Fibroblast of the conjunctiva (primary cell): ENCODE measurements around the gene TBC1D9B.
"Not testable (repeated sequence)": the region's sequence is repeated elsewhere in the genome, so short reads cannot be mapped to it uniquely, and the experiment has no call there.

ENCODE experiments used
- DNase-seq: peaks from one replicate; pipeline ENCODE4 v3.0.0-alpha.2; 2010; ENCODE audit warnings: low read depth

TBC1D9B gene

DNA sequence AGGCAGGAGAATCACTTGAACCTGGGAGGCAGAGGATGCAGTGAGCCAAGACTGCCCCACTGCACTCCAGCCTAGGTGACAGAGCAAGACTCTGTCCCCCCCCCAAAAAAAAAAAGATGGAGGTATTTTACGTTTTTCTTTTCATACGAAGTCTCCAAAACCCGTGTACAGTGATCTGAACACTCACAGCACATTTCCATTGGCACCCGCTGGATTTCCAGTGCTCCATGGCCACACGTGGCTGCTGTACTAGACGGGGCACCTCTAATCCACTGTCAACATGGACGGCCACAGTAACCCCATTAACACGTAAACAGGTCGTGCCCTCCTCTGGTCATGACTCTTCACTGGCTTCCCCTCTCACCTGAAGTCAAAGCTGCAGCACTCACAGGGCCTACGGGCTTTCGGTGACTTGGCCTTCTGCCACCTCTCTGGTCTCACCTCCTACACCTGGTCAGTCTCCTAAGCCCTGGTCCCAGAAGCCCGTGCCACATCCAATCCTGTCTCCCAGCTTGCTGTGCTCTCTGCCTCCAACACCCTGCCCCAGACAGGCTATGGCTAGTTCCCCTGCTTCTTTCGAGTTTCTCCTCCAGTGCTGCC is 22.1 kb downstream of the TBC1D9B start:
- DNase-seq = no peak

DNA sequence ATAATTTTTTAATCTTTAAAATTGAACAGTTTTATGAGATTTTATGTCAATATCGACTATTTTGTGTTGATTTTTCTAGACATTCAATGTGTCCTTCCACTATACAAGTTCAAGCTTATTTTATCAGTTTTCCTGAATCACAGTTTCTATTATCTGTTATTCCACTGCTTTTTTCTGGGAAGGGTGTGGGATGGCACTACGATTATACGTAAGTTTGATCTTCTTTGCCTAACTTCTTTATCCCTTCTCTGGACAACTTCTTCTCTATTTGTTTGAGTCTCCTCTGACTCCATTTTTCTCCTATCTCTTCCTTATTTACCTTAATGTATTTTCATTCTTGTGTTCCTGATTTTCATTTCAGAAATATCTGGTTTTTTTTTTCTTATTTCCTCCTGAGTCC is 24.5 kb downstream of the TBC1D9B start:
- no peak for DNase-seq

DNA sequence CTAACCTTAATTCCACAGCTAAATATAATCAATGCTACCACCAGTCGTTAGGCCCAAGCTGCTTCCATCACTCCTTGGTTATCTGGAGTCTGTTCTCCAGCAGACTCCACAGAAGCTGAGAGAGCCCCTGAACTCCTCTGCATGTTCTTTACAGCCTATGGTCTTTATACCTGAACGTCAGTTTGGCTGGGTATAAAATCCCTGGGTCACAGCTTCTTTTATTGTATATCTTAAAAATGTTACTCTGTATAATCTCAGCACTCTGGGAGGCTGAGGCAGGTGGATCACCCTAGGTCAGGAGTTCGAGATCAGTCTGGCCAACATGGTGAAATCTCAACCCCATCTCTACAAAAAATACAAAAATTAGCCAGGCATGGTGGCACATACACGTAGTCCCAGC is 25.4 kb downstream of the TBC1D9B start:
- DNase-seq = no peak

DNA sequence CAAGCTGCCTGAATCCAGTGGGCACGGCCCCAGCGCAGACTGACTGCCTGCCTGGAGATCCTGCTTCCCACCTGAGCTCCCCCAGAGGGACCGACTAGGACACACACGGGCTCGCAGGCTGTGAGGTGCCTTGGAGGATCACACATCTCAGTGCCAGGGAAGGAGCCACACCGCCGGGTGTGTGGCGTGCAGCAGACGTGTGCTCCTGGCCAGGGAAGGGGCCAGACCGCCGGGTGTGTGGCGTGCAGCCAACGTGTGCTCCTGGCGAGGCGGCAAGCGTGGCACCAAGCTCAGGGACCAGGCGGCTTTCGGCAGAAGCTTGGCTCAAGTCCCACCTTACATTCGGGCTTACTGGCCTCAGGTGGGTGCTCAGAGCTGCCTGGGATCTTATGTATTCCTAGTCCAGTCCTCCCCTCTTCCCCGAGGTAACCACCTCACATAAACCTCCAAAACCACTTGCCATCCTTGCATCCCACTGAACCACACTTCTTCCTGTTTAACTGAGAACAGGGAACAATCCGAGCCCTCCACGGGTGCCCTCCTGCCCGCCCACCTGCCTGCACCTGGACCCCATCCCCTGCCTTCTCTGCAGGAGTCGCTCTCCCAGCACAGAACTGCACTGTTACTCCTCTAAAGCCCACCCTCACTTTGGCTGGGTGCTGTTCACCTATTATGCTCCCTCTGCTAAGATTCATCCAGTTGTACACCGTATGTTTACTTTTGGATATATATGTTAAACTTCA is 26.7 kb downstream of the TBC1D9B start:
- no peak for DNase-seq

DNA sequence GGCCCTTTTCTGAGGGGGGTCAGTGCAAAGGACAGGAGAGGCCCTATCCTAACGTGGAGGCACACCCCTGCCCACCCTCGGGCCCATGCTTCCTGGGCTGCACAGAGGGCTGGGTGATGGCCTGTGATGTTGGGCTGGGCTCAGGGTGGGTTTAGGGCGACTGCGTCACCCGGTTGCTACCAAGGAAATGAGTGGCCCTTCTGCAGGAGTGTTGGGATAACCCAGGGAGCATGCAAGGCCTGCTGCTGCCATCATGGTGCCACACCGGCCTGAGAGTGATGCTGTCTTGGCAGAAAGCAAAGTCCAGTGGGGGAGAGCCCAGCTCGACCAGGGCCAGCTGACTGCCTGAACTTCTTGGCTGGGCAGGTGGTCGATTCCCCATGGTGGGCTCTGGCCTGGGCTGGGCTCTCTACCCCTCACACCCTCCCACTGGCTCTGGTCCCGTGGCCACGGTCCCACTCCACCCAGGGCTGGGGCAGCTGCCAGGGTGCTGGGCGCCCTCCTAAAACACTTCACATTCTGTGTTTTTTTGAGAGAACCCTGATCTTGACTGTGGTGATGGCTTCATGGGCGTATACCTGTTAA is 27.5 kb downstream of the TBC1D9B start:
- no peak for DNase-seq

DNA sequence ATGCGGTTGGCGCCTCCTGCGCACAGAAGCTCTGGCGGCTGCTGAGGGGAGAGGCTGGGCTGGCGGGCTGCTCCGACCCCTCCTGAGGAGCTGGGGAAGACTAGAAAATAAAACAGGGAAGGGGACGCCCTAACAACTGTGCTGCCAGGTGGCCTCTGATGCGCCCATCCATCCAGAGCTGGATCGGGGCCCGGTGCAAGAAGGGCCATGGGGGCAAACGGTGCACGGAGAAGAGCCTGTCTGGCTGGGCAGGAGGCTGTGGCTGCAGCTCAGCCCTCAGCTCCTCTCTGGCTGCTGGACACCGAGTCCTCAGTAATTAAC is 28.0 kb downstream of the TBC1D9B start:
- DNase-seq = no peak

DNA sequence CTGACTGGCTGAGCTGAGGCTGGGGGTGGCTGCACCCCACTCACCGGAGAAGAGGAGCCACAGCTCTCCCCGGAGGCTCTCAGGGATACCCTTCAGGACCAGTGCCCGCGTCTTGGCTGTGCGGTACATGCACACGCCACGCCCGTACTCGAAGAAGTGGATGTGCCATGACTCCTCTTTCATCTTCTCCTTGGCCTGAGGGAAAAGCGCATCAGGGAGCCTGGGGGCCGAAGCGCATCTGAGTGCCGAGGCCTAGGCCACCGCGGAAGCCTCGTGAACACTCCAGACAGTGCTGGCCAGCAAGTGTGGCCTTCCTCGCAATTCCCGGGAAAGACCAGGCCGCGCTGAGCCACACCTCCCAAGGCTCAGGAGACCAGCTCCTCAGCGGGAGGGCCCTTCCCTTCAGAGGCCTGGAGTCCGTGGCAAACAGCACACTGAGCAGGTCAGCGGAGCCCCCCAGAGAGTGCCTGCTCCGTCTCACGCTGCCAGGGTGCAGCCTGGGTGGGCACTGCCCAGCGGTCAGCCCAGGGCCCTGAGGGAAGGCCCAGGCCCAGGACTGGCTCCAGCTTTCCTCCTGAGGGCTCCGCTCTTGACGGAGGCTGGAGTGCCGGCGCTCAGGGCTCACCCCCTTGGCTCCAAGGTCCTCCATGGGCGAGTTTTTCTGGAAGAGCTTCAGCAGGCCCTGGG is 28.6 kb downstream of the TBC1D9B start:
- DNase-seq = no peak

DNA sequence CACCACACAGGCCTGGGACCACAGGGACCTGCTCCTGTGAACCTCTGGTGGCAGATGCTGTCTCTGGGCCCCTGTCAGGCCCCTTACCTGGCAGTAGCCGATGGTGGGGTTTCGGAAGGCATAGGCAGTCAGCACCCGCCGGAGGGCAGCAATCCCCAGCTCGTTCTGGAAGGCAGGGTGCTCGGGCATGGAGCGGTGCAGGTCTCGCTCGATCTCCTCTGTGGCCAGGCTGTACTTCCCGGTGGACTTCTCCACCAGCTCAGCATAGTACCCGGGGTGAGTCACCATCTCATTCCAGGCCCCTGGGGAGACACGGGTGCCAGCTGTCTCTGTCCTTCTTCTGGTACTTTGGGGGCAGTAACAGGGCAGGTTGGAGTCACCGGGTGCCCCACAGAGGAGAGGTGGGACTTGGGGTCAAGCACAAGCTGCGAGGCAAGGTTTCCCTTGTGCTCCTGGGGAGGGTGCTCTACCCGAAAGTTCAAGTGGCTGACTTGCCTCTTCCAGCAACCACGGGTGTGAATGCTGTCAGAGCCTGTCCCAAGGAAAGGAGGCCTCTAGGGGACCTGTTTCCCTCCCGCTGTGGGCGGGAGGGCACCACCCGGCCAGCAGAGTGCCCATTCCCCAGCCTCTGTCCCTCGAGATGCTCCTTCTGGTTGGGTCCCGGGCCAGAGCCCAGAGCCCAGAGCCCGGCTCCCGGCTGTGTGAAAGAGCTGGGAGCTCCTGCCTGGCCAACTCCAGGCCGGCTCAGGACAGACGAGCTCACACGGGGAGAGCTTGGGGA is 29.3 kb downstream of the TBC1D9B start:
- no peak for DNase-seq

DNA sequence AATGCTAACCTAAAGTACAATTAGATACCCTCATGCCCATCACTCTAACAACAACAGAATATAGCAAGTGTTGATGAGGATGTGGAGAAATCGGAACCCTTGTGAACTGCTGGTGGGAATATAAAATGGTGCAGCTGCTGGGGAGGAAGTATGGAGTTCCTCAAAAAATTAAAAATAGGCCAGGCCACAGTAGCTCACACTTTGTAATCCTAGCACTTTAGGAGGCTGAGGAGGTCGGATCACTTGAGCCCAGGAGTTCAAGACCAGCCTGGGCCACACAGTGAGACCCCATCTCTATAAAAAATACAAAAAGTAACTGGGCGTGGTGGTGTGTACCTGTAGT is 31.1 kb downstream of the TBC1D9B start:
- no peak for DNase-seq

DNA sequence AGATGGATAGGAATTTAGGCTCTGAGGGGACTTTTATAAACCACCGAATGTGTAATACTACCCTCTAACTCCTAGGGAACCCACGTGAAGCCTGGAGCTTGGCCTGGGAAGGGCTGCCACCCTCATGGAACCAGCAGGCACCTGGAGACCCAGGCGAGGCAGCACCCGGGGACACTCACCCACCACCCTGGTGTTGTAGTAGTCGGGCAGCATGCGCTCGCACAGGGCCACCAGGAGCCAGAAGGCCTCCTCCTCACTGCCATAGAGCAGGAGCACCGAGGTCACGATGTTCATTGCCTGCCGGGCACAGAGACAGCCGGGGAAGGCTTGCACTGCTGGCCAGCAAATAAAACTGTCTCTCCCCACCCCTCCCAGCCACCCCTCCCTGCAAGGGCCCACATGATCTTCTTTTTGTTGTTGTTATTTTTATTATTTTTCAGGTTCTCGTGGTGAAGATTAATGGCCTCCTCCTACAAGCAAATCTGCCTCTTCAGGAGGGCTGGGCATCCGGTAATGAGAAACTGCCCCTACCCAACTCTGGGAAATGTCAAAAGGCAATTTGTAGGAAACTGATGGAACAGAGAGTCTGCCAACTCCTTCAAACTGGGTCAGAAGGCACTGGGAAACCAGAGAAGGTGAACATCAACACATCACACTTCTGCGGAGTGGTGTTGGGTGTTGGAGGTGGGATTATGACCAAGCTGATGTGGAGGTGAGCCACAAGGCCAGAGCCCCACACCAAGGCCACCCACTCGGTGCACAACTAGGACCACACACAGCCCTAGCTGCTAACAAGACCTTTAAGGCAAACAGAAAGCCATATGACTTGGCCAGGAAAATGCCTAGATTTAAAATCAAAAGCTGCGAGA is 31.7 kb downstream of the TBC1D9B start:
- DNase-seq = no peak

DNA sequence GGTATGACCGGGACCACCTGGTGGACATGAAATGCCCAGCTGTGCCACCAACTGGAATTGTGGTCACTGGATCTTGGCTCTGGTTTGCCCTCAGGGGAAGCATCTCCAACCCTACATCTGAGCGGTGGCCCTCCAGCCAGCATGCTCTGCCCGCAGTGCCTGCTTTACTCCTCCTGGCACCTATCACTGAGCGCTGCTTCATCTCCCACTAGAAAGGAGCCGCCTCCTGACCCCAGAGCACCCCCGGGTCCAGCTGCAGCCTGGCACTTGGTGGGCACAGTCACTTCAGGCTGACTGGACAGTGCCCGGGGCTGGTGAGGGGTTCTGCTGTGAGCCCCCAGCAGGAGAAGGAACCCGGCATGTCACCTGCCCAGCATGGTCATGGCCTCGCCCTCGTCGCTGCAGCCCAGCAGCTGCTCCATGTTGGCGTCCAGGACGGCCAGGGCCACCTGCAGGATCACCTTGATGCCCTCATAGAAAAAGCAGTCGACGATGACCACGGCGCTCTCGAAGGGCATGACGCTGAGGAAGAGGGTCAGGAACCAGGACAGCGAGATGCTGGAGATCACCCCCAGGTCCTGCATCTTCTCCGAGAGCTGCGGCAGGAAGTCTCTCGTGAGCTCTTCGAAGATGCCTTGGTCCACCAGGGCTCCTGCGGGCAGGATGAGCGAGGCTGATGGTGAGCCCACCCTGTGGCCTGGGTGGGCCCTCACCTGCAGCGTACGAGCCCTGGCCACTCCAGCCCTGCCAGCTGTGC is 33.0 kb downstream of the TBC1D9B start:
- no peak for DNase-seq

DNA sequence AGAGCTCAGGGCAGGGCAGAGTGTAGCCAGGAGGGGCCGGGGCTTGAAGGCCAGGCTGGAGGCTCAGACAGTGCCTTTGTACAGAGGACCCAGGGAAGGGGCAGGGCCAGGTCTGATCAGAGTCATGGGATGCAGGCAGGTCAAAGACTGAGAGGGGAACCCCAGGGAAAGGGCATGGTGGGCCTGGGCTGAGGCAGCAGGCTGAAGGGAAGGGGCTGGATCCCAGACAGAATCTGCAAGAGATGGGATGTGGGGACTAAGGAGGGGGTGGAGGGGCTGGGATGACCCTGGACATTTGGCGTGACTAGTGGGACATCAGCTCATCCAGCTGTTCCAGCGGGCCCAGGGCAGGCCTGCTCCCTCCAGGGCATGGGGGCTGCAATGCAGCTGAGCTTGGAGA is 33.6 kb downstream of the TBC1D9B start:
- DNase-seq = no peak

DNA sequence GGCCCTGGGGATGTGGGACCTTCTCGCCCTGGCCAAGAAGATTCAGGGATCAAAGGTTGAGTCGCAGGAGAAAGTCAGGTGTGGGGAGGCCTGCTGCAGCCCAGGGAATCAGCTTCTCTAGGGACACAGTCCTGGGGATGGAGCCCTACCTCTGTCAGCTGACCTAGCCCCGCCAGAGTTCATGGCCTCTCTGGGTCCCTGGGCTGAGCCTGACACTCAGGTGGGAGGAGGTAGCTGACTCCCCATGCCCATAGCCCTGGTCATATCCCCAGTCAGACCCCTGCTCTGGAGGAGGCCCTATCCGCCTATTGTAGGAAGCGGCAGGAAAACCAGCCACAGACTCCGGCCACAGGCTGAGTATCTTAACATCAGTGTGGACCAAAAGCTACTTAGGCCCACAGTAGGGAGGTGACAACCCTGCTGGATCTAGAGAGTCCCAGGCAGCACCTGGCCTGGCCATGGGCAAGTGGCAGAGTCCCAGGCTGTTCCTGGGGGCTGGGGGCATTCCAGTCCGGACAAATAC is 34.0 kb downstream of the TBC1D9B start:
- DNase-seq = no peak

DNA sequence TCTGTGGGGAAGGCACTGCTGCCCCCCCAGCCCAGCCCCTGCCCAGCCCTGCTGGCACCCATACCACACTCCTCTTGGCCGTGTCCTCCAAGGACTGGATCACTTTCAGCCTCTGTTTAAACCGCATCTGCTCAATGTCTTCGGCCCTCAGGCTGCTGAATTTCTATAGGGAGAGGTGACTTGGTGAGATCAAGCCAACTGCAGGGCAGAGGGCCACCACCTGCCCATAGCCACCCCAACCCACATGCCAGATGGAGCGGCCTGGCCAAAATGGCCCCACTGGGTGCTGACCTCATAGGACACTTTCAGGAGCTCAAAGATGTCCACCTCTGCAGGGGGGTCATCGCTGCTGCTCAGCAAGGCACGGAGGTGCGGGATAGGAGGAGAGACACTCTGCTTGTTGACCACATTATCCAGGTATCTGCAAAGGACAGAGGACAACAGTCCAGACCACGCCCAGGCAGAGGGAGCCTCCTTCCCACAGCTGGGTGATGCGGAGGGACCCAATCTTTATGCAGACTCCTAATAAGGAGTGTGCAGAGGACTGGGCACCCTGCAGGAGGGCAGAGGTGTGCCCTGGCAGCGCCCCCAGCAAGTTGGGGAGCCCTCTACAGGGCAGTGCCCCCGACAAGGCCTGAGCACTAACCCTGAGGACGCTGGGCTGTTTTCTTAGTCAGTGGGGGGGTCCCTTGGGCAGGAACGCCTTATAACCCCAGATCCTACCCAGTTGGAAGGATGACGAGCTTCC is 34.7 kb downstream of the TBC1D9B start:
- no peak for DNase-seq

DNA sequence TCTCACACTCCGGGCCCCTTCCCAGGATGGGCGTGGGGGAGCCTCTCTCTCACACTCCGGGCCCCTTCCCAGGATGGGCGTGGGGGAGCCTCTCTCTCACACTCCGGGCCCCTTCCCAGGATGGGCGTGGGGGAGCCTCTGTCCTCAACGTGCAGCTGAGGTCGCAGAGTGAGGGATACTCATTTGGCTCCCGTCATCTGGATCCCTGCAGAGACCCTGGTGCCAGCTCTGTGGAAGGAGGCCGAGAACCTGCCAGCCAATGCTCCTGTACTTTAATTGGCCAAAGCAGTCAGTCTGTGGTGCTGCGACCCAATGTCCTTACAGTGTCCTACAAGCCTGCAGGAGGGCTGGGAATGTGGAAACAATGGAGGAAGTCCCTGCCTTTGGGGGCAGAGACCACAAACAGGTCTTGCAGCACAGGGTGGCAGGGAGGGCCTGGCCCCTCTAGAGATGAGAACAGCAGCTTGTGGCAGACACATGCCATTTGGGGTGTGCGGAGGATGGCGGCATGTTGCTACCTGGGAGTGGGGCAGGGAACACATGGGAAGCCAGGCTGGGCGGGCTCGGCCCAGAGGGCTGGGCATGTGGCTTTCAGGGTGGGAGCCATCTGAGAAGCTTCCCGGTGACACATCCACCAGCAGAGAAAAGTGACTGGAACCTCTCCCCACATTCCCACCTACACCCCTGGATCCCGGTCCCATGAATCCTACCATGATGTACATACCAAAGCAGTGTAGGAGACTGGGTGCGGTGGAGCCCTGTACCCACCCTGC is 35.5 kb downstream of the TBC1D9B start:
- no peak for DNase-seq

DNA sequence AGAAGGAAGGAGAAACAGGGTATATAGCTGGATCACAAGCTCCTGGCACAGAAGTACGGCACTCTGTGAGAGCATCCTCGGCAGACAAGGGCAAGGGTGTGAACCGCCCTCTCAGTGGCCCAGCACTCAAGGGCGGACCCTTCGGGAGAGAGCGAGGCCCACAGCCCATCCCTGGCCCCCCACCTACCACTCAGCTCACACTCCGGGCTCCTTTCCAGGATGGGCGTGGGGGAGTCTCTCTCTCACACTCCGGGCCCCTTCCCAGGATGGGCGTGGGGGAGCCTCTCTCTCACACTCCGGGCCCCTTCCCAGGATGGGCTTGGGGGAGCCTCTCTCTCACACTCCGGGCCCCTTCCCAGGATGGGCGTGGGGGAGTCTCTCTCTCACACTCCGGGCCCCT is 36.2 kb downstream of the TBC1D9B start:
- not testable (repeated sequence) for DNase-seq

DNA sequence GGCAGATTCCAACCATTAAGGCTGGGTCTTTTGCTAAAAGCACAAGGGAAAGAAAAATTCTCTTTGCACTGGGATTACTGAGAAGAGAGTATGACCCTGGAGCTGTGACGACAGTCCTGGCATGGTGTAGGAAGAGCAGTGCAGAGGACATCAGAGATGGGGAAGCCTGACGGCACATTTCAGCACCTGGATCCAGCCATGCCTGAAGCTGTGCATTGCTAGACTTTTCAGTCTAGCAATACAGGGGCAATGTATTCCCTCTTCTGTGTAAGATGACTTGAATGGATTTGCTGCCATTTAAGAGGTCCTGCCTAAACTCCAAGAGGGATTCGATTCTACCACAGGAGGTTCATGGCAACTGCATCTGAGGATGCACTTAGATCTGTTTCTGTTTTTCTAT is 36.7 kb downstream of the TBC1D9B start:
- no peak for DNase-seq

DNA sequence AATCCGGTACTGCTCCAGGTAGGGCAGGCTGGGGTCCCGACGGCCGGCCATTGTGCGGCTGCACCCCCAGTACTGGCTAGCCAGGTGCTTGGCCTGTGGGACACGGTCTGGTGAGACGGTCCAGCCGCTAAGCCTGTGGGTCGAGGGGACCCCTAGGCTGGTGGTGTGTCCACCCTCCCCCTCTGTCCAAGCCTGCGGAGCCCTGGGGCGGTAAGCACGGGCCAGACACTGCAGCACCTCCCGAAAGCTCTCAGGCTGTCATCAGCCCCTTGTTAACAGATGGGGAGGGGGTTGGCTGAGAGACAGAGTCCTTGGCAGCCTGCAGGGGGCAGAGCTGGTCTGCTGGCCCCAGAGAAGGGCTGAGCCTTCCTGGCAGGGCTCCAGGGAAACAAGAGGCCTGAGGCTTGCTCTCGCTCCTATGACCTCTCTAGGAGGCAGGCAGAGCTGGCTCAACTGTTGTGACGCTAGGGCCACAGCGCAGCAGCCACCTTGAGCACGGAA is 37.2 kb downstream of the TBC1D9B start:
- DNase-seq = peak; percentile 66
